HEK293 (cell line): ENCODE results near the gene ABLIM2.

ENCODE experiments used
- CTCF ChIA-PET: fragments of 350-600 bp; formaldehyde crosslinking; extraction: SDS; loops from one replicate; lab custom pipeline; 2021; ENCODE audit warnings: antibody characterized with exemption; lab: Yijun Ruan, JAX
- POLR2A ChIA-PET: fragments of 300-600 bp; formaldehyde crosslinking; extraction: SDS; loops from one replicate; lab custom pipeline; 2020; ENCODE audit warnings: antibody characterized with exemption, inconsistent platforms; lab: Yijun Ruan, JAX
- H3K27ac ChIP-seq: fragments of 200-500 bp; sonication (Bioruptor generic); 2 replicates; pipeline ENCODE4 v1.5.1; 2014; ENCODE audit warnings: low read depth, low read length, control low read depth, inconsistent platforms; ENCODE audit errors: extremely low read depth
- H3K36me3 ChIP-seq, 2 experiments: fragments of 200-500 bp in 1 of 2; sonication (Bioruptor generic) in 1 of 2; 1 replicate in 1 of 2; 2 replicates in 1 of 2; pipeline ENCODE4 v1.5.1; 2014 to 2017; ENCODE audit warnings: inconsistent platforms in 2 of 2, low read length in 2 of 2; ENCODE audit not compliant: control insufficient read depth in 2 of 2, insufficient read depth in 1 of 2
- H3K4me1 ChIP-seq: fragments of 200-500 bp; sonication (Bioruptor generic); 2 replicates; pipeline ENCODE4 v1.5.1; 2014; ENCODE audit warnings: mild to moderate bottlenecking, low read length, inconsistent platforms; ENCODE audit not compliant: control insufficient read depth, insufficient read depth
- H3K4me3 ChIP-seq: 2 replicates; pipeline ENCODE4 v1.5.1; 2011; ENCODE audit warnings: low read depth, mild to moderate bottlenecking, control low read depth, low read length, moderate library complexity
- H3K9me3 ChIP-seq: fragments of 200-500 bp; sonication (Bioruptor generic); 2 replicates; pipeline ENCODE4 v1.5.1; 2014; ENCODE audit warnings: low read depth, low read length, inconsistent platforms; ENCODE audit not compliant: control insufficient read depth, insufficient read depth
- BCL6B ChIP-seq: fragments of 450-650 bp; formaldehyde crosslinking; IDR thresholded peaks from 2 replicates; pipeline ENCODE4 v1.5.1; 2017; ENCODE audit warnings: missing biosample characterization, missing genetic modification characterization
- EGR2 ChIP-seq: fragments of 450-650 bp; formaldehyde crosslinking; IDR thresholded peaks from 2 replicates; pipeline ENCODE4 v1.5.1; 2016; ENCODE audit warnings: low read depth, missing biosample characterization, missing genetic modification characterization
- FEZF1 ChIP-seq: fragments of 450-650 bp; formaldehyde crosslinking; IDR thresholded peaks from 2 replicates; pipeline ENCODE4 v1.5.1; 2016; ENCODE audit warnings: missing biosample characterization, missing genetic modification characterization
- GLIS2 ChIP-seq: fragments of 450-650 bp; formaldehyde crosslinking; IDR thresholded peaks from 2 replicates; pipeline ENCODE4 v1.5.1; 2016; ENCODE audit warnings: missing biosample characterization, missing genetic modification characterization
- MYNN ChIP-seq: fragments of 450-650 bp; formaldehyde crosslinking; IDR thresholded peaks from 2 replicates; pipeline ENCODE4 v1.5.1; 2016; ENCODE audit warnings: missing biosample characterization, missing genetic modification characterization, borderline replicate concordance
- PBX3 ChIP-seq: sonication (generic); formaldehyde crosslinking; IDR thresholded peaks from 2 replicates; pipeline ENCODE4 v1.8.1; 2022; ENCODE audit warnings: mild to moderate bottlenecking, moderate library complexity, missing genetic modification reagents
- WT1 ChIP-seq: fragments of 450-650 bp; formaldehyde crosslinking; IDR thresholded peaks from 2 replicates; pipeline ENCODE4 v1.5.1; 2016; ENCODE audit warnings: missing biosample characterization, missing genetic modification characterization
- YY2 ChIP-seq: fragments of 450-650 bp; formaldehyde crosslinking; IDR thresholded peaks from 2 replicates; pipeline ENCODE4 v1.5.1; 2016; ENCODE audit warnings: missing biosample characterization, missing genetic modification characterization
- ZBTB1 ChIP-seq: fragments of 450-650 bp; formaldehyde crosslinking; IDR thresholded peaks from 2 replicates; pipeline ENCODE4 v1.5.1; 2016; ENCODE audit warnings: missing biosample characterization, missing genetic modification characterization
- ZBTB20 ChIP-seq: fragments of 450-650 bp; formaldehyde crosslinking; IDR thresholded peaks from 2 replicates; pipeline ENCODE4 v1.5.1; 2016; ENCODE audit warnings: missing biosample characterization, missing genetic modification characterization
- ZFHX2 ChIP-seq: fragments of 450-650 bp; formaldehyde crosslinking; conservative IDR thresholded peaks from 2 replicates; pipeline ENCODE4 v1.5.1; 2016; ENCODE audit warnings: missing biosample characterization, missing genetic modification characterization
- ZFP3 ChIP-seq: fragments of 450-650 bp; formaldehyde crosslinking; IDR thresholded peaks from 2 replicates; pipeline ENCODE4 v1.5.1; 2016; ENCODE audit warnings: low read depth, missing biosample characterization, missing genetic modification characterization
- ZFP41 ChIP-seq: fragments of 450-650 bp; formaldehyde crosslinking; IDR thresholded peaks from 2 replicates; pipeline ENCODE4 v1.5.1; 2016; ENCODE audit warnings: missing biosample characterization, missing genetic modification characterization, borderline replicate concordance
- ZNF133 ChIP-seq: fragments of 450-650 bp; formaldehyde crosslinking; IDR thresholded peaks from 2 replicates; pipeline ENCODE4 v1.5.1; 2016; ENCODE audit warnings: missing biosample characterization, missing genetic modification characterization
- ZNF146 ChIP-seq: fragments of 450-650 bp; formaldehyde crosslinking; IDR thresholded peaks from 2 replicates; pipeline ENCODE4 v1.5.1; 2016; ENCODE audit warnings: missing biosample characterization, missing genetic modification characterization
- ZNF157 ChIP-seq: fragments of 450-650 bp; formaldehyde crosslinking; IDR thresholded peaks from 2 replicates; pipeline ENCODE4 v1.5.1; 2016; ENCODE audit warnings: missing biosample characterization, missing genetic modification characterization
- ZNF221 ChIP-seq: fragments of 450-650 bp; formaldehyde crosslinking; IDR thresholded peaks from 2 replicates; pipeline ENCODE4 v1.5.1; 2017; ENCODE audit warnings: missing biosample characterization, missing genetic modification characterization, borderline replicate concordance
- ZNF391 ChIP-seq: fragments of 450-650 bp; formaldehyde crosslinking; IDR thresholded peaks from 2 replicates; pipeline ENCODE4 v1.5.1; 2016; ENCODE audit warnings: low read depth, missing biosample characterization, missing genetic modification characterization, borderline replicate concordance
- ZNF398 ChIP-seq: fragments of 450-650 bp; formaldehyde crosslinking; IDR thresholded peaks from 2 replicates; pipeline ENCODE4 v1.5.1; 2017; ENCODE audit warnings: missing biosample characterization, missing genetic modification characterization
- ZNF473 ChIP-seq: fragments of 450-650 bp; formaldehyde crosslinking; IDR thresholded peaks from 2 replicates; pipeline ENCODE4 v1.5.1; 2017; ENCODE audit warnings: missing biosample characterization, missing genetic modification characterization
- ZNF48 ChIP-seq: fragments of 450-650 bp; formaldehyde crosslinking; IDR thresholded peaks from 2 replicates; pipeline ENCODE4 v1.5.1; 2016; ENCODE audit warnings: missing biosample characterization, missing genetic modification characterization
- ZNF513 ChIP-seq: fragments of 450-650 bp; IDR thresholded peaks from 2 replicates; pipeline ENCODE4 v1.5.1; 2018; ENCODE audit warnings: missing biosample characterization, missing genetic modification characterization
- ZNF670 ChIP-seq: fragments of 450-650 bp; formaldehyde crosslinking; IDR thresholded peaks from 2 replicates; pipeline ENCODE4 v1.5.1; 2016; ENCODE audit warnings: missing biosample characterization, missing genetic modification characterization, low read depth
- ZNF677 ChIP-seq: fragments of 450-650 bp; IDR thresholded peaks from 2 replicates; pipeline ENCODE4 v1.5.0; 2018; ENCODE audit warnings: missing biosample characterization, mild to moderate bottlenecking, missing genetic modification characterization, moderate library complexity
- ZNF76 ChIP-seq: fragments of 450-650 bp; formaldehyde crosslinking; IDR thresholded peaks from 2 replicates; pipeline ENCODE4; 2016; ENCODE audit warnings: low read depth, missing biosample characterization, missing genetic modification characterization, borderline replicate concordance

The ABLIM2 gene

GRCh38 chr4:8048856-8049676, 109.5 kb downstream of the ABLIM2 start:
- peaks cover 6% of the 10 kb centered on the region; the same call in 1 of the 2 replicates for H3K4me1 ChIP-seq
- H3K9me3 ChIP-seq, result no peaks in the 10 kb centered on the region
- no peaks in the 10 kb centered on the region for H3K36me3 ChIP-seq
- no peak overlapping the region for H3K27ac ChIP-seq
- no peak for TF ChIP-seq YY2 (tag by site-specific recombination)
- TF ChIP-seq ZFP41, result no peak
- no peak for TF ChIP-seq WT1 (tag by site-specific recombination)
- no peak for TF ChIP-seq ZNF157 (tag by site-specific recombination)
- TF ChIP-seq BCL6B (tag by site-specific recombination), result no peak
- no peak for TF ChIP-seq FEZF1
- no peak for TF ChIP-seq ZFP3
- POLR2A ChIA-PET, result no interaction called here
- CTCF ChIA-PET, result no interaction called here
- no peak overlapping the region for H3K4me3 ChIP-seq

GRCh38 chr4:8047837-8048678, 110.6 kb downstream of the ABLIM2 start:
- CTCF ChIA-PET, result no interaction called here
- no peak overlapping the region for H3K27ac ChIP-seq
- TF ChIP-seq ZNF398 (tag by site-specific recombination) (no peak), ZNF391 (tag by site-specific recombination) (no peak), ZBTB1 (no peak), EGR2 (no peak), GLIS2 (tag by site-specific recombination) (no peak)
- TF ChIP-seq, all 188 proteins: peak for 0
- POLR2A ChIA-PET, result no interaction called here
- no peaks in the 10 kb centered on the region for H3K9me3 ChIP-seq
- H3K4me3 ChIP-seq, result no peak overlapping the region
- no peaks in the 10 kb centered on the region for H3K36me3 ChIP-seq
- H3K4me1 ChIP-seq, result peaks cover 6% of the 10 kb centered on the region; the same call in 1 of the 2 replicates

GRCh38 chr4:8046925-8047541, 111.6 kb downstream of the ABLIM2 start:
- no peaks in the 10 kb centered on the region for H3K36me3 ChIP-seq
- no peak for TF ChIP-seq ZNF473 (tag by site-specific recombination)
- TF ChIP-seq PBX3 (CRISPR knock-in tag), result no peak
- no peak for TF ChIP-seq MYNN (tag by site-specific recombination)
- no peak for TF ChIP-seq ZNF133 (tag by site-specific recombination)
- TF ChIP-seq ZFHX2 (tag by site-specific recombination), result peak; percentile 85
- TF ChIP-seq ZNF48, result no peak
- TF ChIP-seq ZNF76 (tag by site-specific recombination), result no peak
- peak; percentile 60 for TF ChIP-seq ZNF513
- TF ChIP-seq ZNF677, result no peak
- no peak for TF ChIP-seq ZNF221 (tag by site-specific recombination)
- TF ChIP-seq ZBTB20 (tag by site-specific recombination), result no peak
- TF ChIP-seq ZNF391 (tag by site-specific recombination), result no peak
- TF ChIP-seq ZNF146 (tag by site-specific recombination), result no peak
- TF ChIP-seq ZNF670 (tag by site-specific recombination), result no peak

More at GRCh38 chr4:8046925-8047541, 111.6 kb downstream of the ABLIM2 start:
- POLR2A ChIA-PET, result no interaction called here
- no peak overlapping the region for H3K4me3 ChIP-seq
- CTCF ChIA-PET, result no interaction called here
- H3K27ac ChIP-seq, result no peak overlapping the region
- peaks cover 6% of the 10 kb centered on the region; the same call in 1 of the 2 replicates for H3K4me1 ChIP-seq
- no peaks in the 10 kb centered on the region for H3K9me3 ChIP-seq
